Liver (tissue), 10 donors: ENCODE results near the gene TMX2. TPM values are rescaled to one million over a fixed set of nuclear protein-coding genes. Genes with fewer than 3 reads are reported as not detected.

Source experiments
- DNase-seq: peaks from one replicate; pipeline ENCODE4 v3.0.0-alpha.2; 2017; ENCODE audit warnings: low spot score
- H3K27ac ChIP-seq, 2 donors: one replicate each; pipeline ENCODE4 v1.7.0; 2013; ENCODE audit warnings: inconsistent platforms in 2 of 2, low read length in 2 of 2, control low read depth in 1 of 2, low read depth in 1 of 2, mild to moderate bottlenecking in 1 of 2
- H3K27me3 ChIP-seq, 4 donors: one replicate each; pipeline versions ENCODE4 v1.6.1 to v1.7.0; 2013; ENCODE audit warnings: low read length in 3 of 4, inconsistent platforms in 1 of 4, mild to moderate bottlenecking in 1 of 4, moderate library complexity in 1 of 4; ENCODE audit not compliant: control insufficient read depth in 4 of 4, insufficient read depth in 4 of 4
- H3K36me3 ChIP-seq, 4 donors: one replicate each; pipeline versions ENCODE4 v1.6.1 to v1.7.0; 2013; ENCODE audit warnings: low read length in 3 of 4, mild to moderate bottlenecking in 3 of 4, low read depth in 1 of 4, moderate library complexity in 1 of 4; ENCODE audit not compliant: control insufficient read depth in 4 of 4, insufficient read depth in 3 of 4
- H3K4me1 ChIP-seq, 4 donors: one replicate each; pipeline versions ENCODE4 v1.6.1 to v1.7.0; 2013; ENCODE audit warnings: low read length in 3 of 4, mild to moderate bottlenecking in 3 of 4, moderate library complexity in 1 of 4; ENCODE audit not compliant: control insufficient read depth in 4 of 4, insufficient read depth in 4 of 4
- H3K4me3 ChIP-seq, 3 donors: one replicate each; pipeline versions ENCODE4 v1.6.1 to v1.7.0; 2013; ENCODE audit warnings: low read length in 3 of 3, control low read depth in 1 of 3, low read depth in 1 of 3, mild to moderate bottlenecking in 1 of 3
- H3K9ac ChIP-seq, 2 donors: one replicate each; pipeline ENCODE4 v1.7.0; 2013; ENCODE audit warnings: low read length in 2 of 2, mild to moderate bottlenecking in 2 of 2, moderate library complexity in 2 of 2, control low read depth in 1 of 2, low read depth in 1 of 2
- H3K9me3 ChIP-seq, 4 donors: one replicate each; pipeline versions ENCODE4 v1.6.1 to v1.7.0; 2013; ENCODE audit warnings: low read length in 3 of 4; ENCODE audit not compliant: control insufficient read depth in 4 of 4
- EGR1 ChIP-seq, 2 donors: IDR thresholded peaks; 2 replicates each; pipeline ENCODE4 v1.6.1; 2016 to 2018; ENCODE audit warnings: antibody characterized with exemption in 2 of 2, low read depth in 2 of 2
- FOXA2 ChIP-seq: IDR thresholded peaks from 2 replicates; pipeline ENCODE4 v1.6.1; 2016; ENCODE audit warnings: antibody characterized with exemption
- GABPA ChIP-seq, 2 donors: IDR thresholded peaks in 1 of 2; conservative IDR thresholded peaks in 1 of 2; 2 replicates each; pipeline ENCODE4 v1.6.1; 2016; ENCODE audit warnings: antibody characterized with exemption in 2 of 2, mild to moderate bottlenecking in 1 of 2, moderate library complexity in 1 of 2
- HNF4A ChIP-seq, 2 donors: conservative IDR thresholded peaks; 2 replicates each; pipeline ENCODE4 v1.6.1; 2016; ENCODE audit warnings: antibody characterized with exemption in 2 of 2, mild to moderate bottlenecking in 2 of 2
- HNF4G ChIP-seq: IDR thresholded peaks from 2 replicates; pipeline ENCODE4 v1.6.1; 2016; ENCODE audit warnings: antibody characterized with exemption
- JUND ChIP-seq, 2 donors: IDR thresholded peaks; 2 replicates each; pipeline ENCODE4 v1.6.1; 2016; ENCODE audit warnings: antibody characterized with exemption in 2 of 2
- NR2F2 ChIP-seq: IDR thresholded peaks from 2 replicates; pipeline ENCODE4 v1.6.1; 2016; ENCODE audit warnings: antibody characterized with exemption
- RAD21 ChIP-seq, 2 donors: IDR thresholded peaks; 2 replicates each; pipeline ENCODE4 v1.6.1; 2016; ENCODE audit warnings: antibody characterized with exemption in 2 of 2, mild to moderate bottlenecking in 2 of 2
- RXRA ChIP-seq, 2 donors: IDR thresholded peaks; 2 replicates each; pipeline ENCODE4 v1.6.1; 2017 to 2018; ENCODE audit warnings: antibody characterized with exemption in 2 of 2, mild to moderate bottlenecking in 1 of 2
- SP1 ChIP-seq: IDR thresholded peaks from 2 replicates; pipeline ENCODE4 v1.6.1; 2018; ENCODE audit warnings: antibody characterized with exemption, mild to moderate bottlenecking
- YY1 ChIP-seq: IDR thresholded peaks from 2 replicates; pipeline ENCODE4 v1.6.1; 2016; ENCODE audit warnings: antibody characterized with exemption, mild to moderate bottlenecking
- ZBTB33 ChIP-seq: IDR thresholded peaks from 2 replicates; pipeline ENCODE4 v1.6.1; 2016; ENCODE audit warnings: antibody characterized with exemption
- WGBS: extraction: QIAGEN DNeasy Blood & Tissue Kit; methylation state at CpG from one replicate; pipeline ENCODE4 v1.1.7; 2013; 5-methylcytosine and 5-hydroxymethylcytosine counted together
- polyA plus RNA-seq, 2 donors: library from polyadenylated mRNA; stranded (reverse) in 1 of 2; unstranded in 1 of 2; fragments of 200-250 nt in 1 of 2; fragments of >200 nt in 1 of 2; fragmentation: Nextera tagmentation in 1 of 2; extraction: Ambion mirVana in 1 of 2; gene quantifications; one replicate each; pipeline versions ENCODE4 v1.2.1 to v1.2.3, GENCODE V29; 2013 to 2015
- small RNA-seq: library from RNA; depleted of rRNA; stranded (forward); fragments of <200 nt; gene quantifications from one replicate; pipeline ENCODE3, GENCODE V24; 2014
- total RNA-seq, 2 donors: library from RNA; depleted of rRNA; stranded (reverse); fragments of >200 nt; gene quantifications; one replicate each; pipeline ENCODE4 v1.2.3, GENCODE V29; 2014
- TF ChIP-seq, protein P1 (sequence below): IDR thresholded peaks from 2 replicates; pipeline ENCODE4 v1.6.1; 2016; ENCODE audit warnings: antibody characterized with exemption
- donor health status: healthy.
- donor health status: healthy.
- donor health status: healthy.
- donor health status: healthy.
- donor health status: healthy.

The TMX2 gene
- total and polyA plus RNA-seq, 4 donors = 43.3 to 70.9 (median 59.1) TPM

DNA sequence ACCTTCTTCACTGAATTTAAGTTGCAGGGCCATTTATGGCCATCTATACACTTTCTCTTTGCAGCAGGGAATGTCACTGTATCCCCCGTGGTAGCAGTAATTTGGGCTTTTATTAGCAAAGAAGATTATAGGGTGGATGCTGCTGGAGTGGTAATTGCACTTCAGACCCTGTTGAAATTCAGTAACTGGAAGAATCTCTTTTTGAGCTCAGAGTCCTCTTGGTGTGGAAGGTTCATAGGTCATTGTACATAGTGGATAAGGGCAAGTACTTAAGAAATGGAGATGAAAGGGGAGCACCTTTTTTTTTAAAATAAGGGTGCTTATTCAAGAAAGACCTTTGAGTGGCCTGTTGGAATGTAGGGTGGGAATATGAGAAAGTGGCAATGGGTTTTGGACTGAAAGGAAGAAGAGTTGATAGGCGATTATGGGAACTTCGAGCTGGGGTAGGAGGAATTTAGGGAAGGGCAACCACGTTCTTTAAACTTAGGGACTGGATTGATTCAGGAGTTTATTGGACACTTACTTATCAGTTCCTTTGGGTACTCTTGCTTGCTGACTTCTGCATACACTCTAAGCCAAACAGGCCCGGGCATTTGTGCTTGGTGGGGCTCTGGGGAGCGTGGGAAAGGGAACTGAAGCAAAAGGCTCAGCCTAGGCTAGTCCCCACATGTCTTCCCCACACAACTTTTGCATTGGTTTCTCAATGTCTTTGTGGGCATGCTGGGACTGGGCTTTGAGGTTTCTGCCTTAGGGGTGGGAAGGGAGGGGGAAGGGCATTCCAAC is 75.7 kb downstream of the TMX2 start:
- Histone ChIP-seq H3K9ac (no peak overlapping the region), H3K27ac (no peak overlapping the region), H3K4me3 (no peak overlapping the region), H3K27me3 (no peaks in the 10 kb centered on the region), H3K4me1 (peaks cover 19 to 48% (median 40%) of the 10 kb centered on the region in 4 donors), H3K9me3 (no peaks in the 10 kb centered on the region), H3K36me3 (peaks cover 0 to 6% (median 0%) of the 10 kb centered on the region in 4 donors)
- no peak for DNase-seq
- WGBS = 62% methylated on average over 6 of the region's 6 CpGs
- TF ChIP-seq RXRA (IDR thresholded peaks at IDR 0.05) (peak in 1 of 2 donors; percentile 16), ZBTB33 (no peak), GABPA (IDR thresholded peaks at IDR 0.05 in 1 of 2, conservative IDR thresholded peaks at IDR 0.05 in 1 of 2) (no peak), FOXA2 (no peak), HNF4G (peak; percentile 65), HNF4A (conservative IDR thresholded peaks at IDR 0.05) (peak; percentile 84 to 87), SP1 (peak; percentile 28), EGR1 (IDR thresholded peaks at IDR 0.05; ENCODE audit: low read depth in 2 of 2) (no peak), YY1 (no peak), JUND (IDR thresholded peaks at IDR 0.05) (no peak), RAD21 (IDR thresholded peaks at IDR 0.05) (no peak), NR2F2 (peak; percentile 28)
- TF ChIP-seq, protein P1, sequence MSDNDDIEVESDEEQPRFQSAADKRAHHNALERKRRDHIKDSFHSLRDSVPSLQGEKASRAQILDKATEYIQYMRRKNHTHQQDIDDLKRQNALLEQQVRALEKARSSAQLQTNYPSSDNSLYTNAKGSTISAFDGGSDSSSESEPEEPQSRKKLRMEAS = no peak

GRCh38 chr11:57788703-57789088 is 76.3 kb downstream of the TMX2 start:
- Histone ChIP-seq H3K27ac (peak overlapping the region in 1 of 2 donors; percentile 20), H3K36me3 (peaks cover 0 to 10% (median 0%) of the 10 kb centered on the region in 4 donors), H3K9ac (no peak overlapping the region), H3K4me1 (peaks cover 18 to 52% (median 40%) of the 10 kb centered on the region in 4 donors), H3K27me3 (no peaks in the 10 kb centered on the region), H3K9me3 (no peaks in the 10 kb centered on the region), H3K4me3 (no peak overlapping the region)
- TF ChIP-seq, protein P1 = peak; percentile 17
- TF ChIP-seq GABPA (IDR thresholded peaks at IDR 0.05 in 1 of 2, conservative IDR thresholded peaks at IDR 0.05 in 1 of 2) (no peak), HNF4A (conservative IDR thresholded peaks at IDR 0.05) (peak; percentile 44 to 52), HNF4G (peak; percentile 39), JUND (IDR thresholded peaks at IDR 0.05) (no peak)
- no peak for DNase-seq

Small RNA genes within 50 kb of the gene (small RNA-seq; reads per million reads assigned to genes)
- gene TMX2-CTNND1 = not detected

Other genes starting within 250 kb of the TMX2 start
- 100 to 1,000 TPM; 107 to 171 TPM for gene SLC43A1, start 196.9 kb upstream of the TMX2 start, total RNA-seq
- 100 to 1,000 TPM in 1 of 2 donors, 10 to 100 TPM in 1; 85.6 to 108 TPM for gene SLC43A1, start 196.9 kb upstream of the TMX2 start, polyA plus RNA-seq
- 10 to 100 TPM; 19.8 to 23.7 TPM for gene TIMM10, start 181.8 kb upstream of the TMX2 start, total RNA-seq
- gene TIMM10, start 181.8 kb upstream of the TMX2 start, polyA plus RNA-seq = 10 to 100 TPM; 36.9 to 77.4 TPM
- gene SMTNL1, start 175.0 kb upstream of the TMX2 start, total RNA-seq = not detected
- gene SMTNL1, start 175.0 kb upstream of the TMX2 start, polyA plus RNA-seq = not detected
- gene UBE2L6, start 144.9 kb upstream of the TMX2 start, total RNA-seq = 10 to 100 TPM; 18.6 to 44.8 TPM
- 10 to 100 TPM; 85.4 to 97.2 TPM for gene UBE2L6, start 144.9 kb upstream of the TMX2 start, polyA plus RNA-seq
- 100 to 1,000 TPM; 235 to 541 TPM for gene SERPING1, start 114.9 kb upstream of the TMX2 start, total RNA-seq
- gene SERPING1, start 114.9 kb upstream of the TMX2 start, polyA plus RNA-seq = 1,000 to 10,000 TPM; 2,487 to 2,911 TPM
- gene YPEL4, start 62.7 kb upstream of the TMX2 start, total RNA-seq = 10 to 100 TPM in 1 of 2 donors, under 1 TPM in 1; 0.08 to 19.9 TPM
- under 1 TPM; 0.14 to 0.31 TPM for gene YPEL4, start 62.7 kb upstream of the TMX2 start, polyA plus RNA-seq
- 10 to 100 TPM; 10.1 to 12.3 TPM for gene CLP1, start 54.8 kb upstream of the TMX2 start, total RNA-seq
- 1 to 10 TPM; 5.9 to 6.6 TPM for gene CLP1, start 54.8 kb upstream of the TMX2 start, polyA plus RNA-seq
- gene ZDHHC5, start 44.5 kb upstream of the TMX2 start, total RNA-seq = 10 to 100 TPM; 27.1 to 31.4 TPM
- 10 to 100 TPM in 1 of 2 donors, 1 to 10 TPM in 1; 7.2 to 25.1 TPM for gene ZDHHC5, start 44.5 kb upstream of the TMX2 start, polyA plus RNA-seq
- gene MED19, start 378 bp upstream of the TMX2 start, total RNA-seq = 1 to 10 TPM; 4.4 to 5.6 TPM
- 10 to 100 TPM in 1 of 2 donors, 1 to 10 TPM in 1; 7.5 to 11.3 TPM for gene MED19, start 378 bp upstream of the TMX2 start, polyA plus RNA-seq
- gene SELENOH, start 28.9 kb downstream of the TMX2 start, total RNA-seq = 10 to 100 TPM; 42.2 to 52.2 TPM
- gene SELENOH, start 28.9 kb downstream of the TMX2 start, polyA plus RNA-seq = 100 to 1,000 TPM in 1 of 2 donors, 10 to 100 TPM in 1; 90.7 to 129 TPM
- gene BTBD18, start 39.2 kb downstream of the TMX2 start, total RNA-seq = not detected
- gene BTBD18, start 39.2 kb downstream of the TMX2 start, polyA plus RNA-seq = under 1 TPM in 1 of 2 donors, not detected in 1; 0.13 TPM
- 10 to 100 TPM; 74.1 to 97.1 TPM for gene CTNND1, start 49.2 kb downstream of the TMX2 start, total RNA-seq
- 10 to 100 TPM; 21.5 to 41.9 TPM for gene CTNND1, start 49.2 kb downstream of the TMX2 start, polyA plus RNA-seq